ENCODE measurements around the gene CELSR1.

Gene CELSR1

GRCh38 chr22:46349238-46349637 lies 188.2 kb downstream of the CELSR1 start:
- DNase-seq (ENCODE audit: low spot score) = no peak

- no peak for DNase-seq (ENCODE audit: low spot score)
Measured at GRCh38 chr22:46348099-46348695, 189.2 kb downstream of the CELSR1 start.

- no peak for DNase-seq (ENCODE audit: low spot score)
Measured at GRCh38 chr22:46347646-46348045, 189.8 kb downstream of the CELSR1 start.

GRCh38 chr22:46346680-46347405 lies 190.6 kb downstream of the CELSR1 start:
- DNase-seq (ENCODE audit: low spot score) = no peak

- no peak for DNase-seq (ENCODE audit: low spot score)
Measured at GRCh38 chr22:46340676-46341075, 196.7 kb downstream of the CELSR1 start.

- DNase-seq (ENCODE audit: low spot score) = no peak
Measured at GRCh38 chr22:46339956-46340355, 197.5 kb downstream of the CELSR1 start.

- no peak for DNase-seq (ENCODE audit: low spot score)
Measured at GRCh38 chr22:46338636-46339035, 198.8 kb downstream of the CELSR1 start.

DNA sequence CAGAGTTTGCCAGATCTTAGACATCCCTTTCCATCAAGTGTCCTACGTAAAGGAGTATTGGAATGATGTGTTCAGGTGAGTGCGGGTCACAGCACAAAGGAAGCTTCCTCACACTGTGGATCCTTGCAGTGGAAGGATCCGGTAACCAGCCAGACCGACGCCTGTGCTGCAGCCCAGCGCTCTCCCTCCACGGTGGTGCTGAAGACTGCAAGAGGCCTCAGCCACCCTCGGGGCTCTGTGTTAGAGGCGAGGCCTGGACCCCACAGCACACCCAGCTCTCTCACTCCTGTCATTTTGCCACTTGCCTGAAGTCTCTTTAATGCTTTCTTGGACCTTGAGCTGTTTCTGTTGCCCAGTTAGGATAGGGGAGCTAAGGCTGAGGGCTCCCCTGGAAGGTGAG lies 199.6 kb downstream of the CELSR1 start:
- DNase-seq (ENCODE audit: low spot score) = no peak

DNA sequence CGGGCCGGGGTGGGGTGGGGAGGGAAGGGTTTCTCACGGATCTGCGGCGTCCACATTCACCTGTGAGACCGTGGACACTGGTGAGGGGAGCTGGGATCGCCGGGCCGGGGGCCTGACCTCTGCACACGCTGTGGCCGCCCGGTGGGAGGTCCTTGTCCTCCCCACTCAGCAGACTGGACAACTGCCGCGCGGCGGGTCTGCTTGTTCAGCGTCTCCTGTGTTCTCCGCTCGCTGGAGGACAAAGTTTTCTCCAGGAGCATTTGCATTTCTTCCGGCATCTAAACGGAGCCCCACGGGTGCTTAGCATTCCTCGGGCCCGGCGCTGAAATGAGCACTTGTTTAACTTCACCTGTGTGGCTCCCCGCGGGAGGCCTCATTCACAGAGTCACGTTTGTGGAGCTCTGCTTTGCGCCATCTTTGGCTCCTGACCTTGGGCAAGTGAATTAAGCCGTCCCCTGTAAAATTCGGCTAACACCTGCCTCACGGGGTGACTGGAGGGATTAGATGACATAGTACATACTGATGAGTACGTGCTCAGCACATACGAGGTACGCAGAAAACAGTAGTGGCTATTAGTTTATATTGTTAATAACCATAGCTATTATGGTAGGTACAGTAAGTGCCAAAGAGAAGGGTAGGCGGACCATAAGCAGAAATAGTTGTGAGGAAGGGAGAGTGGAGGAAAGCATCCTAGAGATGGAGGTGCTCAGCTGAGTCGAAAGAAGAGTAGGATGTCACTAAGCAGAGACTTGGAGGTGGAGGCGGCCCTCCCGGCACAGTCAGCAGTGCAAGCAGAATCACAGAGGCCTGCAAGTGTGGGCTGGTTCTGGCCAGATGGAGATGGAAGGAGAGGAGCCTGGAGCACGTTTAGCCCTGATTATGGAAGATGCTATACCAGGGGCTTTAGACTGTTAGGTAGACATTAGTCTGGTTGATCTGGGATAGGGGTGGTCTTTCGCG lies 201.0 kb downstream of the CELSR1 start:
- peak; percentile 49 for DNase-seq (ENCODE audit: low spot score)

DNA sequence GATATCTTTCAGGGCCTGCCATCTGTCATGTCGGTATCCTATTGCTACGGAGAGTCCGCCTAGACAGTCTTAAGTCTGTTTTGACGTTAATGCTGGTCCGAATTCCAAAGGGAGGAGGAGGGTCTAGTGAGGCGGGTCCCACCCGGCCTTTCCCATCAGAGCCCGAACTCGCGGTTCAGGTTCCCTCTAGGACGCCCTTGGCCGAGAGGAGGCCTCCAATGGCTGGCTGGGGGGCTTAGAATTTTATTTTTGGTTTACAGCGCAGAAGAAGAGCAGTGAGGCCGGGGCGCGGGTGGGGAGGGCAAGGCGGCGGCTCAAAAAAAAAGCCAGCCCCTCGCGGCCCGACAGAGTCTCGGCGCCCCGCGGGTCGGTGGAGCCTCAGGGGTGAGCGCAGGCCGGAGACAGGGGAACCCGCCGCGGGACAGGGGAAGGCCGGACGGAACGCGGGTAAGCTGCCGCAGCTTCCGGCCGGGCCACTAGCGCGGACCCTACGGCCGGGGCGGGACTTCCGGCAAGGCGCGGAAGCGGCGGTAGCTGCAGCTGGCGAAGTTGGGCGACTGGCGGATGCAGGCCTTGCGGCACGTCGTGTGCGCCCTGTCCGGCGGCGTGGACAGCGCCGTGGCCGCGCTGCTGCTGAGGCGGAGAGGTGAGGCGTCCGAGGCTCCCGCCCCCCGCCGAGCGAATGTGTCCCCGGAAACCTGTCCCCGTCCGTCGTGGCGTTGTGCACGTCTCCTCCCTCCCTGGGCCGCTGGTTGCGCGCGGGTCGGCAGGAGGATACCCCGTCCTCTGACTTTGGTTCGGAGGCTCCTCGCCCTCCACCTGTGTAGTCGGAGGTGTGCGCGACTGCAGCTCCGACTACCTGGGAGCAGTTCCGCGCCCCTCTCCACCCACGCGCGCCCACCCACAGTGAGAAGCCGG lies 202.0 kb downstream of the CELSR1 start, which contains the start of gene TRMU:
Gene TRMU (plus strand): TSS at position 514 of the 918 bp plus-strand sequence. CDS start 51 bp downstream, at position 565.
- peak; percentile 99 for DNase-seq (ENCODE audit: low spot score)

DNA sequence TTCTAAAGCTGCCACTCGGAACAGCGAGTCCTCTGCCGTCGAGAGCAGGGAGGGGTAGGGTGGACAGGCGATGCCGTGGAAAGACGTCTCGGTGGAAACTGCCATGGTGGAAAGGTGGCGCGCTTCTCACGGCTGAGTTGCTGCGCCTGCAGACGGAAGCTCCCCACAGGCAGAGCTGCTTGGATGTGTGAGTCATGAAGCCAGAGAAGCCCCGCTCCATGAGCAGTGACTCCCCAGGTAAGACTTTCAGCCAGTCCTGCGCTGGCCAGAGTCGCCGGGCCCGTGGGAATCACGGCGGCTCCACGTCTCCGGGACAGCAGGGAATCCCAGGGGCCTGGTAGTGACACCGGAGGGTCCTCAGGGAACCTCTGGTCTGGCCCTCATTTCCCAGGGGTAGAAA lies 205.9 kb downstream of the CELSR1 start:
- DNase-seq (ENCODE audit: low spot score) = no peak

DNA sequence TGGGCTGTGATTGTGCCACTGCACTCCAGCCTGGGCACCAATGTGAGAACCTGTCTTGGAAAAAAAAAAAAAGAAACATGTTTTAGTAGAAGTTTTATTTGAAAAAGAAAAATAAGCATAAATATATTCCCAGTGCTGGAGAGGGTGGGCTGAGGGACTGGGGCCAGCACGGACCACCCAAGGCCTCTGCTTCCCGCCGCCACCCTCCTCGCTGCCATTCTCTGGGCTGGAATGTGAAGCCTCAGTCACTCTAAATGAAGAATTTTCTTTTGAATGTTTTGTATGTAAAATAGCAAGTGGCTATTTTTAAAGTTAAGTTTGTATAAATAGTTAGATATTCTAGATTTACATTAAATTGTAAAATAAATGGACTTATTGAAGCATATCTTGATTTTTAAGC lies 207.0 kb downstream of the CELSR1 start:
- no peak for DNase-seq (ENCODE audit: low spot score)

DNA sequence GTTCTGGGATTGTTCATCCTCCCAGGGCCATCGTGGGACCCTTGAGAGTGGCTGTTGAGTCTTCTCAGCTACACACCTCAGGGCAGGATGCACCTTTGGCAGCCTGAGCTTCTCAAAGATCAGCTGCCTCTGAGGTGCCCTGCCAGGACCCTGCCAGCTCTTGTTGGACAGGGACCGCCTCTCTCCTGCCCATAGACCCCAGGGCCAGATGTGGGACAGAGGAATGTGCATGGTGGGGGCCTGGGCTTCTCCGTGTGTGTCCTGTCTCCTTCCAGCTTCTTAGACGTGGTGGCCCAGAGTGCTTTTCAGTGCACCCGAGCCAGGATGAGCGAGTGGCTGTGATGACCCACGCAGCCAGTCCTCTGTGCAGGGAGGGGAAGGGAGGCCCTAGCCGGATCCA lies 207.8 kb downstream of the CELSR1 start:
- no peak for DNase-seq (ENCODE audit: low spot score)

DNA sequence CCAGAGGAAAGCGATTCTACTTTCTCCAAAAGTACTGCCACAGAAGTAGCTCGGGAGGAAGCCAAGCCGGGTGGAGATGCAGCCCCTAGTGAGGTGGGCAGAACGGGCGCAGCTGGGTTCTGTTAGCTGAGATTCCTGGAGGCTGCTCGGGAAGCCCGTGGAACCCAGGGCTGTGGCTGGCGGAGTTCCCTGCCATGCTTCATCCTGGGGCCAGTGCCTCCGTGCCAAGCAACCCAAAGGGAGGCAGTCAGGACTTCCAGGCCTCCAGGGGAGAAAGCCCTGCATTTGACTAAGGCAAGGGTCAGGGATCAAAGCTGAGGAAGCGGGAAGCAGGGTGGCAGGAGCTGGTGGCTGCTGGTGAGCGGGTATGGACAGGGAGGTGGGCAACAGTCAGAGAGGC lies 208.6 kb downstream of the CELSR1 start:
- DNase-seq (ENCODE audit: low spot score) = no peak

GRCh38 chr22:46327691-46328465 lies 209.5 kb downstream of the CELSR1 start:
- DNase-seq (ENCODE audit: low spot score) = no peak

GRCh38 chr22:46326066-46326680 lies 211.2 kb downstream of the CELSR1 start:
- no peak for DNase-seq (ENCODE audit: low spot score)

DNA sequence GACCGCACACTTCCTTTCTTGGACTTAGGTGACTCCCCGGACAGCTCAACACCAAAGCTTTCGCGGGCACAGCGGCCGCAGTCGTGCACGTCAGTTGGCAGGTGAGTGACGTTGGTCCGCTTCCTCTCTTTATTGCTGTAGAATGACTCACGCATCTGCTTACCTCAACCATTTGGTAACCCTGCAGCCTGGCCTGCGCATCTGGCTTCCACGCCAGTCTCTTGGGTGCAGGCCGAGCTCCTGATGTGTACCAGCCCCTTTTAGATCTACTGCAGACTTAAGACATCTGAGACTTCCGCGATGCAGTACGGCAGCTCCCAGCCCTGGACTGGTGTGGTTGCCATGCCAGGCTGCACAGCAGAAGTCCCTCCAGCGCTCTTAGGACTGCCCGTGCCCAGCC lies 214.3 kb downstream of the CELSR1 start:
- DNase-seq (ENCODE audit: low spot score) = no peak

DNA sequence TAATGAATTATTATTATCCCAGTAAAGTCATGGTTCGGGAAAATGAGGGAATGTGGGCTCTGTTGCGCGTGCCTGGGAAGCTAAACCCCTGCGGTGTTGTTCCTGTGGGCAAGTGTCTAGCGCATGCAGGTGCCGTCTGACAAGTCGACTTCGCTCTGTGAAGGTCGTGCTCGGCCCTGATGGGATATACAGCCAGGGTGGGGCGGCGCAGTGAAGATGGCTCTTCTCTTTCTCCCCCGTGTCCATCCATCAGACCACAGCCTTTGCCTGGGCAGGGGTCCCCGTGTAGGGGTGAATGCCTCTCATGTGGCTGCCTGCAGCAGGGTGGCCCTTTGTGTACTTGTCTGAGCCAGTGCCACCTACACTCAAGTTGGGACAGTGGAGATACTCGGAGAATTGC lies 214.7 kb downstream of the CELSR1 start:
- DNase-seq (ENCODE audit: low spot score) = no peak

DNA sequence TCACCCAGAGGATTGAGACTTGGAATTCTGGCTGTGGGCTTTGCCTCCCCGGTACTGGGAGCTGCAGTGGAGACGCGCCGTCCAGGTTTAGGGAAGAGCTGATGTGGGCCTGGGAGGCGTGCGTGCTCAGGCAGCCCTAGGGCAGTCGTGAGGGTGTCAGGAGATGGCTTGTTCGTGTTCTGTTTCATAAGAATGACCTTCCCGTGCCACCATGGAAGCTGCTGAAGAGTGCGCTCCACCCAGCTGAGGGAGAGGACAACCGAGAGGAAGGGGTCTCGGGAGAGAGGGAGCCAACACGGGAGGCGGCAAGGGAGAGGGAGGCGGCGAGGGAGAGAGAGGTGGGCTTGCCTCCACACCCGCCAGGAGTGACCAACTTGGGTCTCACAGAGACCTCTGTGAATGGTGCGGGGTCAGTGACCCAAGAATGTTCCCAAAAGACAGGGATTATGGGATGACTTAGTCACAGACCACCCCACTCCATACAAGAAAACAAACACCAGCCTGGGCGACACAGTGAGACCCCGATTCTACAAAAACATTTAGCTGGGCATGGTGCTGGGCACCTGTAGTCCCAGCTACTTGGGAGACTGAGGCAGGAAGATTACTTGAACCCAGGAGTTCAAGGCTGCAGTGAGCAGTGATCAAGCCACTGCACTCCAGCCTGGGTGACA lies 216.6 kb downstream of the CELSR1 start:
- no peak for DNase-seq (ENCODE audit: low spot score)
